ENCODE data around the gene IREB2.
"Not testable (repeated sequence)": the region's sequence is repeated elsewhere in the genome, so short reads cannot be mapped to it uniquely, and the experiment has no call there.

The IREB2 gene

GRCh38 chr15:78509726-78510312 is 71.8 kb downstream of the IREB2 start:
- no peak for DNase-seq (ENCODE audit: low spot score)
- TF ChIP-seq CTCF (IDR thresholded peaks at IDR 0.05; ENCODE audit: poor library complexity, severe bottlenecking) = no peak
- Histone ChIP-seq H3K27ac (ENCODE audit: poor library complexity, severe bottlenecking) (no peak overlapping the region), H3K27me3 (ENCODE audit: insufficient read depth, poor library complexity, severe bottlenecking) (no peaks in the 10 kb centered on the region), H3K4me1 (ENCODE audit: insufficient read depth, poor library complexity, severe bottlenecking) (no peaks in the 10 kb centered on the region), H3K36me3 (ENCODE audit: low read depth) (no peaks in the 10 kb centered on the region), H3K4me3 (ENCODE audit: severe bottlenecking) (no peak overlapping the region), H3K9me3 (ENCODE audit: severe bottlenecking) (no peaks in the 10 kb centered on the region)
- no peak for ATAC-seq (ENCODE audit: low read depth)

GRCh38 chr15:78520035-78520434 is 82.0 kb downstream of the IREB2 start:
- not testable (repeated sequence) for H3K4me1 ChIP-seq (ENCODE audit: insufficient read depth, poor library complexity, severe bottlenecking); H3K36me3 ChIP-seq (ENCODE audit: low read depth); H3K9me3 ChIP-seq (ENCODE audit: severe bottlenecking); DNase-seq (ENCODE audit: low spot score); H3K27me3 ChIP-seq (ENCODE audit: insufficient read depth, poor library complexity, severe bottlenecking); H3K4me3 ChIP-seq (ENCODE audit: severe bottlenecking); H3K27ac ChIP-seq (ENCODE audit: poor library complexity, severe bottlenecking); ATAC-seq (ENCODE audit: low read depth)

DNA sequence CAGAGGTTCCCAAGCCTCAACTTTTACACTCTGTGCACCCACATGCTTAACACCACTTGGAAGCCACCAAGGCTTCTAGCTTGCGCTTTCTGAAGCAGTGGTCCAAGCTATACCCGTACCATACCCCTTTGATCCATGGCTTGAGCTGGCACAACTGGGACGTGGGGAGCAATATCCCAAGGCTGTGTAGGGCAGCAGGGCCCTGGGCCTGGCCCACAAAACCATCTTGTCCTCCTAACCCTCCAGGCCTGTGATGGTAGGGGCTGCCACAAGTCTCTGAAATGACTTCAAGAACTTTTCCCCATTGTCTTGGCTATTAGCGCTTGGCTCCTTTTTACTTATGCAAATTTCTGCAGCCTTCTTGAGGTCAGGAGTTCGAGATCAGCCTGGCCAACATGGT is 86.2 kb downstream of the IREB2 start:
- no peak for DNase-seq (ENCODE audit: low spot score)

GRCh38 chr15:78527325-78527724 is 89.3 kb downstream of the IREB2 start:
- TF ChIP-seq CTCF (IDR thresholded peaks at IDR 0.05; ENCODE audit: poor library complexity, severe bottlenecking) = no peak
- Histone ChIP-seq H3K27ac (ENCODE audit: poor library complexity, severe bottlenecking) (no peak overlapping the region), H3K36me3 (ENCODE audit: low read depth) (no peaks in the 10 kb centered on the region), H3K27me3 (ENCODE audit: insufficient read depth, poor library complexity, severe bottlenecking) (no peaks in the 10 kb centered on the region), H3K4me3 (ENCODE audit: severe bottlenecking) (no peak overlapping the region), H3K4me1 (ENCODE audit: insufficient read depth, poor library complexity, severe bottlenecking) (no peaks in the 10 kb centered on the region), H3K9me3 (ENCODE audit: severe bottlenecking) (no peaks in the 10 kb centered on the region)
- no peak for ATAC-seq (ENCODE audit: low read depth)
- DNase-seq (ENCODE audit: low spot score) = no peak

More for the DNA sequence above, 86.2 kb downstream of the IREB2 start:
- H3K36me3 ChIP-seq (ENCODE audit: low read depth) = no peaks in the 10 kb centered on the region
- no peaks in the 10 kb centered on the region for H3K27me3 ChIP-seq (ENCODE audit: insufficient read depth, poor library complexity, severe bottlenecking)
- no peaks in the 10 kb centered on the region for H3K9me3 ChIP-seq (ENCODE audit: severe bottlenecking)
- no peaks in the 10 kb centered on the region for H3K4me1 ChIP-seq (ENCODE audit: insufficient read depth, poor library complexity, severe bottlenecking)
- H3K27ac ChIP-seq (ENCODE audit: poor library complexity, severe bottlenecking) = no peak overlapping the region
- no peak for TF ChIP-seq CTCF (IDR thresholded peaks at IDR 0.05; ENCODE audit: poor library complexity, severe bottlenecking)
- no peak overlapping the region for H3K4me3 ChIP-seq (ENCODE audit: severe bottlenecking)
- ATAC-seq (ENCODE audit: low read depth) = no peak

- H3K27me3 ChIP-seq (ENCODE audit: insufficient read depth, poor library complexity, severe bottlenecking) = no peaks in the 10 kb centered on the region
- no peak for DNase-seq (ENCODE audit: low spot score)
- ATAC-seq (ENCODE audit: low read depth) = no peak
- no peak overlapping the region for H3K4me3 ChIP-seq (ENCODE audit: severe bottlenecking)
- no peak overlapping the region for H3K27ac ChIP-seq (ENCODE audit: poor library complexity, severe bottlenecking)
- H3K9me3 ChIP-seq (ENCODE audit: severe bottlenecking) = no peaks in the 10 kb centered on the region
- TF ChIP-seq CTCF (IDR thresholded peaks at IDR 0.05; ENCODE audit: poor library complexity, severe bottlenecking) = no peak
- H3K4me1 ChIP-seq (ENCODE audit: insufficient read depth, poor library complexity, severe bottlenecking) = no peaks in the 10 kb centered on the region
- H3K36me3 ChIP-seq (ENCODE audit: low read depth) = no peaks in the 10 kb centered on the region
Measured at GRCh38 chr15:78533331-78533730, 95.3 kb downstream of the IREB2 start.
